ENCODE measurements around the gene PRRG3. TPM values are rescaled to one million over a fixed set of nuclear protein-coding genes. Genes with fewer than 3 reads are reported as not detected.

PRRG3 gene
- total and polyA plus RNA-seq, 2 of the 4 experiments (the other 2 are of a cell fraction) = not detected

DNA sequence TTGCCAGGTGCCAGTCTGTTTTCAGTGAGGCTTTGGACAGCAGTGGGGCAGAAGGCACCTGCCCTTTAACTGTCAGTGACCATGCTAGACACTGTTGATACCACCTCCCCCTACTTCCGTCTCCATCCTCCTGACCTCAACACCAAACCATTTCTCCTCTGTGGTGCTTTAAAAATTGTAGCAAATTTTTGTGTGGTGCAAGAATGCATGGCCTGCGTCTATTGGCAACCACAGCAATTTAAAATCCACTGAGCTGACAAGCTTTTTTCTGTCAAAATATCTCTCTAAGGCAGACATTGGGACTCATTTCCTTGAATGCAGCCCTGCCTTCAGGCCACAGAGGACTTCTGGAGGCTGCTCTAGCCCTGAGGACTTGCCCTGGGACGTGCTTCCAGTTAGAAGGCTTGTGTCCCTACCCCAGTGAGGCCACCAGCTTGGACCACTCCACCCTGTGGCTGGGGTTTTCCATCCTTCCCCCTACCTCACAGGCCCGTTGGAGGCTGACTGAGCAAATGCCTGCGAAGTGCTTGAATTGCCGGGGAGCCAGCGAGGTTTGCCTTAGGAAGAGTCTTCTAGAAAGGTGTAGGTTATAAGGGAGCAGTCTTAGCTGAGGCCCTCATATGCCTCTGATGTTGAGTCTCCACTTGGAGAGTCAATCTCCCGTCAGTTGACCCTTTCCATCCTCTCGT is 6.9 kb downstream of the PRRG3 start:
- Histone ChIP-seq H3K4me1 (ENCODE audit: control insufficient read depth, insufficient read depth, low read length) (no peaks in the 10 kb centered on the region), H3K9me3 (ENCODE audit: control insufficient read depth, insufficient read depth, low read length) (peaks cover 7% of the 10 kb centered on the region; the same call in 1 of the 2 replicates), H4K8ac (ENCODE audit: low read depth in 2 of 2, low read length in 2 of 2) (no peak overlapping the region), H2AK5ac (ENCODE audit: low read depth, low read length) (no peak overlapping the region), H3K9me1 (ENCODE audit: insufficient read depth, low read length) (no peaks in the 10 kb centered on the region), H2AK9ac (replicated peaks; ENCODE audit: low read depth, low read length, poor library complexity) (no peak overlapping the region), H2AFZ (replicated peaks; ENCODE audit: low read length, poor library complexity) (no peak overlapping the region), H3K14ac (replicated peaks; ENCODE audit: low read depth, low read length) (no peak overlapping the region), H3K56ac (ENCODE audit: extremely low read depth, insufficient read depth, low read length) (no peak overlapping the region), H2BK20ac (ENCODE audit: low read depth, low read length) (no peak overlapping the region), H4K20me1 (ENCODE audit: insufficient read depth, low read length) (no peaks in the 10 kb centered on the region), H3K36me3 (ENCODE audit: control insufficient read depth, insufficient read depth, low read length) (no peaks in the 10 kb centered on the region), H3K9ac (ENCODE audit: low read depth, low read length) (no peak overlapping the region), H4K91ac (ENCODE audit: insufficient read depth, low read depth, low read length) (no peak overlapping the region), H3K79me1 (ENCODE audit: low read depth in 1 of 2, low read length in 2 of 2) (no peaks in the 10 kb centered on the region), H3K27me3 (ENCODE audit: control insufficient read depth, insufficient read depth, low read length) (no peaks in the 10 kb centered on the region), H2BK15ac (ENCODE audit: low read depth, low read length) (no peak overlapping the region), H4K5ac (ENCODE audit: low read depth, low read length) (no peak overlapping the region), H2BK120ac (ENCODE audit: low read depth, low read length) (no peak overlapping the region), H3K4me3 (ENCODE audit: insufficient read depth, low read depth, low read length) (no peak overlapping the region), H3K23ac (ENCODE audit: low read depth, low read length) (no peak overlapping the region), H3K18ac (ENCODE audit: low read depth, low read length) (no peak overlapping the region), H3K27ac (ENCODE audit: insufficient read depth, low read length) (no peak overlapping the region), H2BK5ac (ENCODE audit: low read depth, low read length, poor library complexity, severe bottlenecking) (no peak overlapping the region), H3K4me2 (ENCODE audit: low read depth, low read length) (no peak overlapping the region), H3K4ac (ENCODE audit: low read depth, low read length) (no peak overlapping the region)
- no TSS peak for BruUV-seq (replicated peaks)
- no peak for ATAC-seq (ENCODE audit: low read depth)
- intact Hi-C loops (cut with micrococcal nuclease) = no loop called here
- no peak for TF ChIP-seq BHLHE40 (IDR thresholded peaks at IDR 0.05; ENCODE audit: low read depth, low read length)
- TF ChIP-seq NFE2L2 (IDR thresholded peaks at IDR 0.05; ENCODE audit: low read depth, low read length) = no peak
- TF ChIP-seq, protein P1, sequence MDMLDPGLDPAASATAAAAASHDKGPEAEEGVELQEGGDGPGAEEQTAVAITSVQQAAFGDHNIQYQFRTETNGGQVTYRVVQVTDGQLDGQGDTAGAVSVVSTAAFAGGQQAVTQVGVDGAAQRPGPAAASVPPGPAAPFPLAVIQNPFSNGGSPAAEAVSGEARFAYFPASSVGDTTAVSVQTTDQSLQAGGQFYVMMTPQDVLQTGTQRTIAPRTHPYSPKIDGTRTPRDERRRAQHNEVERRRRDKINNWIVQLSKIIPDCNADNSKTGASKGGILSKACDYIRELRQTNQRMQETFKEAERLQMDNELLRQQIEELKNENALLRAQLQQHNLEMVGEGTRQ (IDR thresholded peaks at IDR 0.05; ENCODE audit: low read depth, low read length) = no peak
- no peak for TF ChIP-seq RFX5 (IDR thresholded peaks at IDR 0.05; ENCODE audit: low read depth, low read length)
- no peak for TF ChIP-seq FOS (IDR thresholded peaks at IDR 0.05; ENCODE audit: low read depth, low read length)
- in situ Hi-C loops (cut with MboI; ENCODE audit: low sequenced_read_pairs) = no loop called here
- WGBS, 2 experiments (ENCODE audit: extremely low coverage in 2 of 2, insufficient read length in 1 of 2) = no CpG with 5 or more reads among the region's 9 CpGs
- DNase-seq = no peak
- ChIA-PET POLR2A (ENCODE audit: unreplicated experiment) (no interaction called here), CTCF (no interaction called here)
- dilution Hi-C loops (cut with HindIII; ENCODE audit: low sequenced_read_pairs, unreplicated experiment) = no loop called here
